Liver (tissue), 9 donors: Measurements from ENCODE around the gene KRT16. TPM values are rescaled to one million over a fixed set of nuclear protein-coding genes. Genes with fewer than 3 reads are reported as not detected.

ENCODE experiments used
- DNase-seq: peaks from one replicate; pipeline ENCODE4 v3.0.0-alpha.2; 2017; ENCODE audit warnings: low spot score
- H3K27ac ChIP-seq, 2 donors: one replicate each; pipeline ENCODE4 v1.7.0; 2013; ENCODE audit warnings: inconsistent platforms in 2 of 2, low read length in 2 of 2, control low read depth in 1 of 2, low read depth in 1 of 2, mild to moderate bottlenecking in 1 of 2
- H3K27me3 ChIP-seq, 4 donors: one replicate each; pipeline versions ENCODE4 v1.6.1 to v1.7.0; 2013; ENCODE audit warnings: low read length in 3 of 4, inconsistent platforms in 1 of 4, mild to moderate bottlenecking in 1 of 4, moderate library complexity in 1 of 4; ENCODE audit not compliant: control insufficient read depth in 4 of 4, insufficient read depth in 4 of 4
- H3K36me3 ChIP-seq, 4 donors: one replicate each; pipeline versions ENCODE4 v1.6.1 to v1.7.0; 2013; ENCODE audit warnings: low read length in 3 of 4, mild to moderate bottlenecking in 3 of 4, low read depth in 1 of 4, moderate library complexity in 1 of 4; ENCODE audit not compliant: control insufficient read depth in 4 of 4, insufficient read depth in 3 of 4
- H3K4me1 ChIP-seq, 4 donors: one replicate each; pipeline versions ENCODE4 v1.6.1 to v1.7.0; 2013; ENCODE audit warnings: low read length in 3 of 4, mild to moderate bottlenecking in 3 of 4, moderate library complexity in 1 of 4; ENCODE audit not compliant: control insufficient read depth in 4 of 4, insufficient read depth in 4 of 4
- H3K4me3 ChIP-seq, 3 donors: one replicate each; pipeline versions ENCODE4 v1.6.1 to v1.7.0; 2013; ENCODE audit warnings: low read length in 3 of 3, control low read depth in 1 of 3, low read depth in 1 of 3, mild to moderate bottlenecking in 1 of 3
- H3K9ac ChIP-seq, 2 donors: one replicate each; pipeline ENCODE4 v1.7.0; 2013; ENCODE audit warnings: low read length in 2 of 2, mild to moderate bottlenecking in 2 of 2, moderate library complexity in 2 of 2, control low read depth in 1 of 2, low read depth in 1 of 2
- H3K9me3 ChIP-seq, 4 donors: one replicate each; pipeline versions ENCODE4 v1.6.1 to v1.7.0; 2013; ENCODE audit warnings: low read length in 3 of 4; ENCODE audit not compliant: control insufficient read depth in 4 of 4
- CTCF ChIP-seq: fragments of 150-350 bp; IDR thresholded peaks from 2 replicates; pipeline ENCODE4 v1.5.1; 2017; ENCODE audit warnings: improper control_type of control experiment, low read depth, low read length; ENCODE audit not compliant: missing input control
- EGR1 ChIP-seq, 2 donors: IDR thresholded peaks; 2 replicates each; pipeline ENCODE4 v1.6.1; 2016 to 2018; ENCODE audit warnings: antibody characterized with exemption in 2 of 2, low read depth in 2 of 2
- FOXA1 ChIP-seq: IDR thresholded peaks from 2 replicates; pipeline ENCODE4 v1.6.1; 2016; ENCODE audit warnings: antibody characterized with exemption
- FOXA2 ChIP-seq: IDR thresholded peaks from 2 replicates; pipeline ENCODE4 v1.6.1; 2016; ENCODE audit warnings: antibody characterized with exemption
- GABPA ChIP-seq, 2 donors: IDR thresholded peaks in 1 of 2; conservative IDR thresholded peaks in 1 of 2; 2 replicates each; pipeline ENCODE4 v1.6.1; 2016; ENCODE audit warnings: antibody characterized with exemption in 2 of 2, mild to moderate bottlenecking in 1 of 2, moderate library complexity in 1 of 2
- HNF4A ChIP-seq, 2 donors: conservative IDR thresholded peaks; 2 replicates each; pipeline ENCODE4 v1.6.1; 2016; ENCODE audit warnings: antibody characterized with exemption in 2 of 2, mild to moderate bottlenecking in 2 of 2
- HNF4G ChIP-seq: IDR thresholded peaks from 2 replicates; pipeline ENCODE4 v1.6.1; 2016; ENCODE audit warnings: antibody characterized with exemption
- JUND ChIP-seq, 2 donors: IDR thresholded peaks; 2 replicates each; pipeline ENCODE4 v1.6.1; 2016; ENCODE audit warnings: antibody characterized with exemption in 2 of 2
- MAX ChIP-seq: IDR thresholded peaks from 2 replicates; pipeline ENCODE4 v1.6.1; 2016; ENCODE audit warnings: antibody characterized with exemption
- NR2F2 ChIP-seq: IDR thresholded peaks from 2 replicates; pipeline ENCODE4 v1.6.1; 2016; ENCODE audit warnings: antibody characterized with exemption
- RAD21 ChIP-seq, 2 donors: IDR thresholded peaks; 2 replicates each; pipeline ENCODE4 v1.6.1; 2016; ENCODE audit warnings: antibody characterized with exemption in 2 of 2, mild to moderate bottlenecking in 2 of 2
- REST ChIP-seq: IDR thresholded peaks from 2 replicates; pipeline ENCODE4 v1.6.1; 2016; ENCODE audit warnings: antibody characterized with exemption, mild to moderate bottlenecking
- RXRA ChIP-seq, 2 donors: IDR thresholded peaks; 2 replicates each; pipeline ENCODE4 v1.6.1; 2017 to 2018; ENCODE audit warnings: antibody characterized with exemption in 2 of 2, mild to moderate bottlenecking in 1 of 2
- SP1 ChIP-seq: IDR thresholded peaks from 2 replicates; pipeline ENCODE4 v1.6.1; 2018; ENCODE audit warnings: antibody characterized with exemption, mild to moderate bottlenecking
- TAF1 ChIP-seq: conservative IDR thresholded peaks from 2 replicates; pipeline ENCODE4 v1.6.1; 2016; ENCODE audit warnings: antibody characterized with exemption, mild to moderate bottlenecking
- YY1 ChIP-seq: IDR thresholded peaks from 2 replicates; pipeline ENCODE4 v1.6.1; 2016; ENCODE audit warnings: antibody characterized with exemption, mild to moderate bottlenecking
- ZBTB33 ChIP-seq: IDR thresholded peaks from 2 replicates; pipeline ENCODE4 v1.6.1; 2016; ENCODE audit warnings: antibody characterized with exemption
- WGBS: extraction: QIAGEN DNeasy Blood & Tissue Kit; methylation state at CpG from one replicate; pipeline ENCODE4 v1.1.7; 2013; 5-methylcytosine and 5-hydroxymethylcytosine counted together
- polyA plus RNA-seq, 2 donors: library from polyadenylated mRNA; stranded (reverse) in 1 of 2; unstranded in 1 of 2; fragments of 200-250 nt in 1 of 2; fragments of >200 nt in 1 of 2; fragmentation: Nextera tagmentation in 1 of 2; extraction: Ambion mirVana in 1 of 2; gene quantifications; one replicate each; pipeline versions ENCODE4 v1.2.1 to v1.2.3, GENCODE V29; 2013 to 2015
- total RNA-seq, 2 donors: library from RNA; depleted of rRNA; stranded (reverse); fragments of >200 nt; gene quantifications; one replicate each; pipeline ENCODE4 v1.2.3, GENCODE V29; 2014
- donor health status: healthy.
- donor health status: healthy.
- donor health status: healthy.
- donor health status: healthy.
- donor health status: healthy.

KRT16 gene
- total and polyA plus RNA-seq, 4 donors, result not detected

GRCh38 chr17:41580244-41580575 is 32.4 kb downstream of the KRT16 start:
- no peak overlapping the region for H3K27ac ChIP-seq
- 72% methylated on average over 2 of the region's 2 CpGs for WGBS
- H3K9ac ChIP-seq, result no peak overlapping the region
- H3K27me3 ChIP-seq, result peaks cover 0 to 13% (median 0%) of the 10 kb centered on the region in 4 donors
- no peaks in the 10 kb centered on the region for H3K9me3 ChIP-seq
- no peaks in the 10 kb centered on the region for H3K36me3 ChIP-seq
- H3K4me1 ChIP-seq, result no peaks in the 10 kb centered on the region
- no peak overlapping the region for H3K4me3 ChIP-seq
- no peak for TF ChIP-seq CTCF
- TF ChIP-seq FOXA2, result no peak
- TF ChIP-seq EGR1 (IDR thresholded peaks at IDR 0.05; ENCODE audit: low read depth in 2 of 2), result no peak
- TF ChIP-seq ZBTB33, result no peak
- TF ChIP-seq TAF1, result no peak
- TF ChIP-seq FOXA1, result no peak
- no peak for TF ChIP-seq NR2F2
- no peak for TF ChIP-seq RAD21 (IDR thresholded peaks at IDR 0.05)
- no peak for TF ChIP-seq HNF4A (conservative IDR thresholded peaks at IDR 0.05)
- TF ChIP-seq JUND (IDR thresholded peaks at IDR 0.05), result no peak
- no peak for TF ChIP-seq RXRA (IDR thresholded peaks at IDR 0.05)
- no peak for TF ChIP-seq REST
- no peak for TF ChIP-seq HNF4G
- TF ChIP-seq SP1, result no peak
- no peak for TF ChIP-seq YY1
- TF ChIP-seq GABPA (IDR thresholded peaks at IDR 0.05 in 1 of 2, conservative IDR thresholded peaks at IDR 0.05 in 1 of 2), result no peak
- TF ChIP-seq MAX, result no peak
- no peak for DNase-seq
